Astrocyte (in vitro differentiated cells and primary cell): ENCODE data around the gene THADA. TPM values are rescaled to one million over a fixed set of nuclear protein-coding genes. Genes with fewer than 3 reads are reported as not detected.

ENCODE experiments used
- DNase-seq: peaks from one replicate; pipeline ENCODE4 v3.0.0-alpha.2; 2010; ENCODE audit warnings: low read depth
- FAIRE-seq: peaks from 2 replicates; lab custom pipeline; 2011; peaks lifted over from hg19 to GRCh38; lab: Jason Lieb, UNC
- H2AFZ ChIP-seq: 2 replicates; pipeline ENCODE4 v1.6.0; 2012; ENCODE audit warnings: low read depth, low read length, inconsistent platforms
- H3K27ac ChIP-seq: 2 replicates; pipeline ENCODE4 v1.5.1; 2011; ENCODE audit warnings: low read depth, low read length, inconsistent platforms
- H3K27me3 ChIP-seq: 2 replicates; pipeline ENCODE4 v1.6.0; 2011; ENCODE audit warnings: low read length, inconsistent platforms; ENCODE audit not compliant: insufficient read depth
- H3K36me3 ChIP-seq: 2 replicates; pipeline ENCODE4 v1.5.1; 2011; ENCODE audit warnings: low read length, inconsistent platforms; ENCODE audit not compliant: insufficient read depth
- H3K4me1 ChIP-seq: 2 replicates; pipeline ENCODE4 v1.5.1; 2011; ENCODE audit warnings: low read length, inconsistent platforms; ENCODE audit not compliant: insufficient read depth
- H3K4me2 ChIP-seq: 2 replicates; pipeline ENCODE4 v1.6.0; 2012; ENCODE audit warnings: low read length, inconsistent platforms
- H3K4me3 ChIP-seq: 2 replicates; pipeline ENCODE4 v1.5.1; 2011; ENCODE audit warnings: low read depth, mild to moderate bottlenecking, low read length, inconsistent platforms; ENCODE audit not compliant: insufficient read depth
- H3K79me2 ChIP-seq: 2 replicates; pipeline ENCODE4 v1.6.0; 2012; ENCODE audit warnings: mild to moderate bottlenecking, low read length, inconsistent platforms; ENCODE audit not compliant: insufficient read depth
- H3K9ac ChIP-seq: 2 replicates; pipeline ENCODE4 v1.6.0; 2012; ENCODE audit warnings: mild to moderate bottlenecking, low read length, inconsistent platforms
- H3K9me3 ChIP-seq: 2 replicates; pipeline ENCODE4 v1.5.1; 2012; ENCODE audit warnings: low read depth, mild to moderate bottlenecking, low read length, inconsistent platforms; ENCODE audit not compliant: insufficient read depth
- H4K20me1 ChIP-seq: 2 replicates; pipeline ENCODE4 v1.6.0; 2012; ENCODE audit warnings: low read length, inconsistent platforms; ENCODE audit not compliant: insufficient read depth
- H3K27ac Mint-ChIP-seq: one replicate; pipeline ENCODE4 v1.8.0; 2021; ENCODE audit warnings: mild to moderate bottlenecking, mixed read lengths; ENCODE audit not compliant: unreplicated experiment
- H3K27me3 Mint-ChIP-seq: one replicate; pipeline ENCODE4 v1.8.0; 2021; ENCODE audit warnings: low read depth, mixed read lengths; ENCODE audit not compliant: unreplicated experiment
- H3K36me3 Mint-ChIP-seq: one replicate; pipeline ENCODE4 v1.8.0; 2021; ENCODE audit warnings: low read depth, mixed read lengths; ENCODE audit not compliant: unreplicated experiment
- H3K4me1 Mint-ChIP-seq: one replicate; pipeline ENCODE4 v1.8.0; 2021; ENCODE audit warnings: low read depth, mixed read lengths; ENCODE audit not compliant: unreplicated experiment
- H3K4me3 Mint-ChIP-seq: one replicate; pipeline ENCODE4 v1.8.0; 2021; ENCODE audit warnings: mild to moderate bottlenecking, moderate library complexity, mixed read lengths; ENCODE audit not compliant: unreplicated experiment
- H3K9me3 Mint-ChIP-seq: one replicate; pipeline ENCODE4 v1.8.0; 2021; ENCODE audit warnings: mild to moderate bottlenecking, mixed read lengths; ENCODE audit not compliant: unreplicated experiment
- EZH2 ChIP-seq: IDR thresholded peaks from 2 replicates; pipeline ENCODE4 v1.6.1; 2012; ENCODE audit warnings: mild to moderate bottlenecking, low read length, inconsistent platforms; ENCODE audit not compliant: insufficient read depth
- total RNA-seq: library from RNA; stranded (reverse); gene quantifications from 2 replicates; pipeline ENCODE4 v1.2.1, GENCODE V29; 2021
- TF ChIP-seq, protein P1 (sequence below): IDR thresholded peaks from 2 replicates; pipeline ENCODE4 v1.5.1; 2011; ENCODE audit warnings: low read depth, mild to moderate bottlenecking, inconsistent platforms, low read length, moderate library complexity; ENCODE audit not compliant: insufficient read depth

The THADA gene
- total RNA-seq, 1 donor from 2014 or later: 16.2 TPM

DNA sequence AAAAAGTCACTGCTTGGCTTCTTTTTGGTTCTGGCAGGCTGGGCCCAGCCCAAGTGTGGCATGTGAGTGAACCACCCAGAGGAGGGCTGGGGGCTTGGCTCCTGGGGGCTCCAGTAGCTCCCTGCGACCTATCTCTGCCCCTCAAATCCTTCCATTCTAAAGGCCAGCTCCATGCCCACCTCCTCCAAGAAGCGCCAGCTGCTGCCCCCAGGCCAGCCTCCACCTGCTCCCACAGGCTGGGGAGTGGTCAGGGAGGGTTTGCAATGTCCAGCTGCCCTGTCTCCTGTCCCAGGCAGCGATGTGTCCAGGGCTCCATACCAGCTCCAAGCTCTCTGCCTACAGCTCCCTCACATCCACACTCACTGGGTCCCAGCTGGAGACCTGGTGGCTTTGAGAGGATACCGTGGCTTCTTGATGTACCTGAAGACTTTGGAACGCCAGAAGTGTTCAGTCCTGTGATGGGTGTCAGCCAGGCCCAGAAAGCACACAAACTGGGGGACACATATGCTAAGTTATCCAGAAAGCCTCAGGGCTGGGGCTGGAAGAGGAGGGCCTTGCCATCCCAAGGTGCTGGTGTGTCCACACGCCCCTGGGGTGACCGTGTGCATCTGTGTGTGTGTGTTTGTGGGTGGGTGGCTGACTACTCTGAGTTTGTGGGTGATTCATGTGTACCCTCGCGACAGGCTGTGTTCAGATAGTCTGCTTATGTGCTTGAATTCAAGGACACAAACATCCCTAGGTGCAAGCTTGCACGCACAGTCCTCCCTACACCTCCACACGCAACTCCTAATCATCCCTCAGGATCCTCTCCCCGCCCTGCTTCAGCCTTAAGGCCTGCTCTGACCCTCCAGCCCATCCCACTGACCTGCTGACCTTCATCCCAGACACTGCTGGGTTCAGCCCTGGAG lies 402.8 kb downstream of the THADA start:
- no peaks in the 10 kb centered on the region for H3K9me3 ChIP-seq
- H3K27me3 Mint-ChIP-seq: peaks cover 12% of the 10 kb centered on the region
- no peak overlapping the region for H3K4me3 Mint-ChIP-seq
- TF ChIP-seq, protein P1, sequence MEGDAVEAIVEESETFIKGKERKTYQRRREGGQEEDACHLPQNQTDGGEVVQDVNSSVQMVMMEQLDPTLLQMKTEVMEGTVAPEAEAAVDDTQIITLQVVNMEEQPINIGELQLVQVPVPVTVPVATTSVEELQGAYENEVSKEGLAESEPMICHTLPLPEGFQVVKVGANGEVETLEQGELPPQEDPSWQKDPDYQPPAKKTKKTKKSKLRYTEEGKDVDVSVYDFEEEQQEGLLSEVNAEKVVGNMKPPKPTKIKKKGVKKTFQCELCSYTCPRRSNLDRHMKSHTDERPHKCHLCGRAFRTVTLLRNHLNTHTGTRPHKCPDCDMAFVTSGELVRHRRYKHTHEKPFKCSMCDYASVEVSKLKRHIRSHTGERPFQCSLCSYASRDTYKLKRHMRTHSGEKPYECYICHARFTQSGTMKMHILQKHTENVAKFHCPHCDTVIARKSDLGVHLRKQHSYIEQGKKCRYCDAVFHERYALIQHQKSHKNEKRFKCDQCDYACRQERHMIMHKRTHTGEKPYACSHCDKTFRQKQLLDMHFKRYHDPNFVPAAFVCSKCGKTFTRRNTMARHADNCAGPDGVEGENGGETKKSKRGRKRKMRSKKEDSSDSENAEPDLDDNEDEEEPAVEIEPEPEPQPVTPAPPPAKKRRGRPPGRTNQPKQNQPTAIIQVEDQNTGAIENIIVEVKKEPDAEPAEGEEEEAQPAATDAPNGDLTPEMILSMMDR: no peak
- no peak overlapping the region for H2AFZ ChIP-seq
- DNase-seq (no peak), FAIRE-seq (no peak)
- H3K4me3 ChIP-seq: no peak overlapping the region
- no peaks in the 10 kb centered on the region for H3K4me1 ChIP-seq
- no peaks in the 10 kb centered on the region for H3K36me3 ChIP-seq
- H3K36me3 Mint-ChIP-seq: no peaks in the 10 kb centered on the region
- H3K4me1 Mint-ChIP-seq: peaks cover 18% of the 10 kb centered on the region
- H3K9me3 Mint-ChIP-seq: peaks cover 1% of the 10 kb centered on the region
- H3K27ac Mint-ChIP-seq: no peak overlapping the region
- H3K9ac ChIP-seq: no peak overlapping the region
- no peaks in the 10 kb centered on the region for H3K79me2 ChIP-seq
- no peaks in the 10 kb centered on the region for H4K20me1 ChIP-seq
- no peaks in the 10 kb centered on the region for H3K27me3 ChIP-seq
- no peak overlapping the region for H3K4me2 ChIP-seq
- H3K27ac ChIP-seq: no peak overlapping the region

DNA sequence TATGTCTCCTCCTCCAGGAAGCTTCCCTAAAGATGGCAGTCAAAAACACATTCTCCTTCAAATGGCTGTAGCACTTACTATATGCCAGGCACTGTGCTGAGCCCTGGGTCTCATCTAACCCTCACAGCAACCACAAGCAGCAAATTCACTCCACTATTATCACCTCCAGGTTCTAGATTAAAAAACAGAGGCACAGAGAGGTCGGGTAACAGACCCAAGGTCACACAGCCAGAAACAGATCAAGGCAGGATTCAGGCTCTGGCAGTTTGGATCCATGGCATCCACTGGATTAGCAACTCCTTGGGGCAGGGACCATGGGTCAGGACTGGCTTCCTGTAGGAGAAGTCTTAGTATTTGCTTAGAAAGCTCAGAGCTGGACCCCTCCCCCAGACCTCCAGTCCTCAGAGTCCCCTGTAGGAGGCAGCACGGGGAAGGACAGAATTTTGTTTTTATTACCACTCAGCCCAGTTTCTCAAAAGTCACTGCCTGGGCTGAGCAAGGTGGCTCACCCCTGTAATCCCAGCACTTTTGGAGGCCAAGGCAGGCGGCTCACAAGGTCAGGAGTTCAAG lies 403.8 kb downstream of the THADA start:
- H3K4me1 ChIP-seq: no peaks in the 10 kb centered on the region
- no peak for FAIRE-seq
- Mint-ChIP-seq H3K36me3 (peaks cover 2% of the 10 kb centered on the region), H3K4me1 (peaks cover 13% of the 10 kb centered on the region), H3K27ac (peak overlapping the region; percentile 41), H3K27me3 (peaks cover 16% of the 10 kb centered on the region), H3K4me3 (no peak overlapping the region), H3K9me3 (peaks cover 1% of the 10 kb centered on the region)
- no peaks in the 10 kb centered on the region for H3K9me3 ChIP-seq
- no peaks in the 10 kb centered on the region for H4K20me1 ChIP-seq
- no peak overlapping the region for H3K4me2 ChIP-seq
- no peak overlapping the region for H3K4me3 ChIP-seq
- H3K27me3 ChIP-seq: no peaks in the 10 kb centered on the region
- no peak overlapping the region for H3K27ac ChIP-seq
- H3K36me3 ChIP-seq: no peaks in the 10 kb centered on the region
- no peak overlapping the region for H3K9ac ChIP-seq
- TF ChIP-seq, protein P1: no peak
- TF ChIP-seq EZH2: no peak
- no peak for DNase-seq
- H2AFZ ChIP-seq: no peak overlapping the region
- no peaks in the 10 kb centered on the region for H3K79me2 ChIP-seq
